ENCODE measurements around the gene DUS3L.

Gene DUS3L

GRCh38 chr19:5822181-5822844 is 31.4 kb upstream of the DUS3L start:
- in situ Hi-C loops (cut with MboI; ENCODE audit: low sequenced_read_pairs), result no loop called here

DNA sequence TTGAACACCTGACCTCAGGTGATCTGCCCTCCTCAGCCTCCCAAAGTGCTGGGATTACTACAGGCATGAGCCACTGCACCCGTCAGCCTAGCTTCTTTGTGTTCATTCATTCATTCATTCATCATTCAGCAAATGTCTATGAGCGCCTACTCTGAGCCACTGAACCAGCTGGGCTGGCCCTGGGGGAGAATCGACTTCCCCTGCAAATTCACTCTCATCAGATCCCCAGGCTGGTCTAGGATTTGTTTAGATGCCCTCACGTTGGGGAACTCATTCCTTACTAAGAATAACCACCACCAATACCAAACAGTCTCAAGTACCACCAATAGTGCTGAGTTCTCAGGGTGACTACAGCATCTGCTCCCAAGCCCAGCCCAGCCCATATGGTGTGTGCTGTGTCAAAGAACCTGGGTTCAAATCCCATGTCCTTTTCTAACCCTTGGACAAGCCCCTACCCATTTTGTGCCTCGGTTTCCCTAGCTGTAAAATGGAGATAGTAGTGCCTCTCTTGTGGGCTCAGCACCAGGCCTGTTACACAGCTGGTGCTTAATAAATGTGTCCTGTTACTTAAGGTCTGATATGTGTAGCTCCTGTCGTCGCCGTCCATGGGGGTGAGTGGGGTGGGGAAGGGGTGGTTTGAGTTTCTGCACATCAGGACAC is 30.7 kb upstream of the DUS3L start:
- in situ Hi-C loops (cut with MboI; ENCODE audit: low sequenced_read_pairs), result no loop called here

GRCh38 chr19:5820785-5821184 is 29.8 kb upstream of the DUS3L start:
- in situ Hi-C loops (cut with MboI; ENCODE audit: low sequenced_read_pairs), result no loop called here

GRCh38 chr19:5818594-5818993 is 27.6 kb upstream of the DUS3L start:
- in situ Hi-C loops (cut with MboI; ENCODE audit: low sequenced_read_pairs), result no loop called here

GRCh38 chr19:5817218-5817617 is 26.3 kb upstream of the DUS3L start:
- in situ Hi-C loops (cut with MboI; ENCODE audit: low sequenced_read_pairs), result no loop called here

DNA sequence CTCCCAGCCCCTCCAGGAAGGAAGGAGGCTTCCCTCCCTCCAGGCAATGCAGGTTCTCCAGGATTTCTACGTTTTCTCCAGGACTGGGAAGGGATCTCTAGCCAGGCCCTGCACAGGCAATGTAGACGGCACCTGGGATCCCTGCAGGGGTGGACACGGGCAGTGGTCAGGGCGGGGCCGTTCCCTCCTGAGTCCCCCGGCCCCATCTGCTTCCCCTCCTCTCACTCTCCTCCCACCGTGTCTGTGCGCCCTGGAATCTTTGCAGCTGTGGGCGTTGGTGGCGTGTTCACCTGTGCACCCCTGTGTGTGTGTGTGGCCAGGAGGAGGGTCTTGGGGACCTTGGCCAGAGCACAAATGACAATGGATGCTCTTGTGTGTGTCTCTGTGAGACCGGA is 23.9 kb upstream of the DUS3L start:
- in situ Hi-C loops (cut with MboI; ENCODE audit: low sequenced_read_pairs), result no loop called here

- in situ Hi-C loops (cut with MboI; ENCODE audit: low sequenced_read_pairs), result no loop called here
Measured at GRCh38 chr19:5814123-5814851, 23.3 kb upstream of the DUS3L start.

DNA sequence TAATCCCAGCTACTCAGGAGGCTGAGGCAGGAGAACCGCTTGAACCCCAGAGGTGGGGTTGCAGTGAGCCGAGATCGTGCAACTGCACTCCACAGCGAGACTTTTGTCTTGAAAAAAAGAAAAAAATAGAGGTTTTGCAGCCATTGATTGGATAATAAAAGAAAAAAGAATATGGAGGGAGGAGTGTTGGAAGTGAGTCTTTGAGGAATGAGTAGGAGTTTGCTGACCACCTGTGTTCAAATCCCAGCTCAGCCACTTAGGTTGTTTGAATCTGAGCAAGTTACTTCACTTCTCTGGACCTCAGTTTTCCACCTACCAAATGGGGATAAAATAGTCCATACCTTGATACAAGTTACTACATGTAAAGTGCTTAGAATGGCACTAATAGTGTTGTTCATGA is 20.2 kb upstream of the DUS3L start:
- in situ Hi-C loops (cut with MboI; ENCODE audit: low sequenced_read_pairs), result no loop called here

DNA sequence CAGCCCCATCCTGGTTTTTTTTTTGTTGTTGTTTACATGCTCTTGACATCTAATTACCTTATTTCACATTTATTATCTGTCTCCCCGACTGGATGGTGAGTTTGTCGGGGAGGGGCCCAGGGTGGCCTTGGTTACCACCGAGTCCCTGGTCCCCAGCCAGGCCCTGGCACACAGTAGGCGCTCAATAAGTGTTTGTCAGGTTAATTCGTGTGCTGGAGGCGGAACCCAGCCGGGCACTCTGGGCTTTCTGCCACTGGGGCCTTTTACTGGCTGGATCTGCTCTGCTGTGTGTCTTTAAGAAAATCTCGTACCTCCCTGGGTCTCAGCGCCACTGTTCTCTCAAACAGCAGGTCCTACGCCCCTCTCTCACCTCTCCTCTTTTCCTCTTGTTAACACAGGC is 18.5 kb upstream of the DUS3L start:
- in situ Hi-C loops (cut with MboI; ENCODE audit: low sequenced_read_pairs), result loop anchor here (10.0 kb wide), 1 partner anchor 215 kb away; no protein-coding TSS in a partner anchor

GRCh38 chr19:5809053-5809452 is 18.1 kb upstream of the DUS3L start:
- in situ Hi-C loops (cut with MboI; ENCODE audit: low sequenced_read_pairs), result loop anchor here (10.0 kb wide), 1 partner anchor 216 kb away; no protein-coding TSS in a partner anchor

GRCh38 chr19:5808120-5808816 is 17.3 kb upstream of the DUS3L start:
- in situ Hi-C loops (cut with MboI; ENCODE audit: low sequenced_read_pairs), result loop anchor here (10.0 kb wide), 1 partner anchor 217 kb away; no protein-coding TSS in a partner anchor

DNA sequence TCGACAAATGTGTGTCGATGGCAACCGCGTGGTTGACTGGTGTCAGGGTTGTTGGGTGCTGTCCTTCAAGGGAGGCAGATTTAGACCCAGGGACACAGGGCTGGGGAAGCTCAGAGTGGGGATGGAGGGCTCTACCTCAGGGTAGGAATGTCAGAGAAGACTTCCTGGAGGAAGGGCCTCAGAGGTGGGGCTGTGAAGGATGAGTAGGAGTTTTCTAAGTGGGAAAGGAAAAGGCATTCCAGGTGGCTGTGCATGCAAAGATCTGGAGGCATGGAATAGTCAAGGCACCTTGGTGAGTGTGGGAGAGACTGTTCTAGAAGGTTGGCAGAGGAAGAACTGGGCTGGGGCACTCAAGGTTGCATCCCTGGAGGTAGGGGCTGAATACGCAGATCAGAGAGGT is 15.9 kb upstream of the DUS3L start:
- in situ Hi-C loops (cut with MboI; ENCODE audit: low sequenced_read_pairs), result loop anchor here (10.0 kb wide), 1 partner anchor 218 kb away; no protein-coding TSS in a partner anchor

GRCh38 chr19:5806133-5806489 is 15.1 kb upstream of the DUS3L start:
- in situ Hi-C loops (cut with MboI; ENCODE audit: low sequenced_read_pairs), result loop anchor here (10.0 kb wide), 1 partner anchor 219 kb away; no protein-coding TSS in a partner anchor

DNA sequence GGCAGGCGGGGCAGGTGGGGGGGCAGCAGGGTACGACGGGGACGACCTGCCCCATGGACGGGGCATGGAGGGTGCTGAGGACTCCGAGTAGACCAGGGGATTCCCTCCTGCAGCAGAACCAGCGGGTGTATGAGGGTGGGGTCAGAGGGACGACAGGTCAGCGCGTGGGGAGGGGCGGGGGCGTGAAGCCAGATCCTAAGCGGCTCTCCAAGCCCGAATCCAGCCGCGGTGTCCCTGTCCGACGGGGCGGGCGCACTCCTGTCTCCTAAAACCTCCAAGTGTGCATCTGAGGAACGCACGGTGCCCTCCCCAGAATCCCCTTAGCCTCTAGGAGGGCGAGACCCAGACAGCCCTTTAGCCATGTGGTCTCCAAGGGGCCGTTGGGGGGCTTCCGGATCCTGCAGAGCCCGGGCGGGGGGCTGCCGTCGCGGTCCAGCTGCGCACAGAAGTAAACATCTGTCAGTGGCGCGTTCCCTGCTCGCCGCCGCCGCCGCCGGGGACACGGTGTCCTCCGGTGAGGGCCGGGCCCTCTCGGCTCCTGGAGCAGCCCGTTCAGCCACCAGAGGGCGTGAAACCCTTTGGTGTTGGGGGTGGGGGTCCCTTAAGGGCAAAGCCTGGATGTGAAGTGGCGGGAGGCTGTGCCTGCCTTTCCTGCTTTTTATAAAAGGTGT is 14.6 kb upstream of the DUS3L start:
- in situ Hi-C loops (cut with MboI; ENCODE audit: low sequenced_read_pairs), result loop anchor here (10.0 kb wide), 1 partner anchor 219 kb away; no protein-coding TSS in a partner anchor

GRCh38 chr19:5804516-5805461 is 13.8 kb upstream of the DUS3L start, which contains the start of gene NRTN:
TSS of gene NRTN (plus strand) at chr19:5805067. CDS start at chr19:5824166, 19,099 bp downstream.
- in situ Hi-C loops (cut with MboI; ENCODE audit: low sequenced_read_pairs), result loop anchor here (10.0 kb wide), 1 partner anchor 220 kb away; no protein-coding TSS in a partner anchor

DNA sequence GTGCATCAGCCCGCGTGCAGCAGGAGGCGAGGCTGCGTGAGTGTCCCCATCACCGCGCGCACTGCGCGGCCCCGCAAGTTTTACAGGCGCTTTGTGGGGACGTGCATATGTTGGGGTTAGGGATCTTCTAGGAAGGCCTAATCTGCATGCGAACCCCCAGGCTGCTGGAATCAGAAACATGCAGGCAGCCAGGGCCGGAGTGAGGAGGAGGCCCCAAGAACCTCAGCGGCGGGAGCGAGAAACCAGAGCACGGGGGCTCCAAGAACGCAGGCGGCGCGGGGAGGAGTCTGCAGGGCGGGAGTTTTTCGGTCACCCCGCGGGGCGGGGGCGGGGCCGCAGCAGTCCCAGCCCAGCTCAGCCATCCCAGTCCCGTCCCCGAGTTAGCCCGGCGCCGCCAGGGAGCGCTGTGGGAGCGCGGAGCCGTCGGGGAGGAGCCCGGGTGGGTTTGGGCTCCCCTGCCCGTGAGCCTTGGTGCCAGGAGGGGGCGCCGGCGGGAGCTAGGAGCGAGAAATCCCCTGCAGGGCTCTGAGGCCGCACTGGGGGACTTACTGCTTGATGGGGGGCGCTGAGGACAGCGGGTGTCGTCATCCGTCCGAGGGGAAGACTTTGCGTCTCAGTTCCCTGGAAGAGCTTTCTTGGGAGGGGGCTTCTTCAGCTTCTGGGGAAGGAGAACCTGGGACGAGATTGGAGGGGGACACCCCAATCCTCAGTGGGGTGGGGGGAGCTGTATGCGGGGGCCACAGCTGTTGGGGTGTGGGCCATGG is 13.0 kb upstream of the DUS3L start:
- in situ Hi-C loops (cut with MboI; ENCODE audit: low sequenced_read_pairs), result loop anchor here (10.0 kb wide), 1 partner anchor 221 kb away; no protein-coding TSS in a partner anchor

DNA sequence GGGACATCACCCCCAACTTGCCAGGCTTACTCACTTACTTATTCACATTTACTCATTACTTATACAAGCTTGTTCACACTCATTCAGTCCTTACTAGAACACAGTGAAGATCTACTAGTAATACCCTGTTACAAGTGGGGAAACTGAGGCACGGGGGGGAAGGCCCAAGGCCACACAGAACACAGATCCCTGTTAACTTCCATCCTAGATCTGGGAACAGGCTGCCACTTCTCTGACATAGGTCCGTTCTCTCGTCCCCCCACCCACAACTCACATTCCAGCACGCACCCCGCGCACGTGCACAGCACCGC is 12.4 kb upstream of the DUS3L start:
- in situ Hi-C loops (cut with MboI; ENCODE audit: low sequenced_read_pairs), result loop anchor here (10.0 kb wide), 1 partner anchor 221 kb away; no protein-coding TSS in a partner anchor

DNA sequence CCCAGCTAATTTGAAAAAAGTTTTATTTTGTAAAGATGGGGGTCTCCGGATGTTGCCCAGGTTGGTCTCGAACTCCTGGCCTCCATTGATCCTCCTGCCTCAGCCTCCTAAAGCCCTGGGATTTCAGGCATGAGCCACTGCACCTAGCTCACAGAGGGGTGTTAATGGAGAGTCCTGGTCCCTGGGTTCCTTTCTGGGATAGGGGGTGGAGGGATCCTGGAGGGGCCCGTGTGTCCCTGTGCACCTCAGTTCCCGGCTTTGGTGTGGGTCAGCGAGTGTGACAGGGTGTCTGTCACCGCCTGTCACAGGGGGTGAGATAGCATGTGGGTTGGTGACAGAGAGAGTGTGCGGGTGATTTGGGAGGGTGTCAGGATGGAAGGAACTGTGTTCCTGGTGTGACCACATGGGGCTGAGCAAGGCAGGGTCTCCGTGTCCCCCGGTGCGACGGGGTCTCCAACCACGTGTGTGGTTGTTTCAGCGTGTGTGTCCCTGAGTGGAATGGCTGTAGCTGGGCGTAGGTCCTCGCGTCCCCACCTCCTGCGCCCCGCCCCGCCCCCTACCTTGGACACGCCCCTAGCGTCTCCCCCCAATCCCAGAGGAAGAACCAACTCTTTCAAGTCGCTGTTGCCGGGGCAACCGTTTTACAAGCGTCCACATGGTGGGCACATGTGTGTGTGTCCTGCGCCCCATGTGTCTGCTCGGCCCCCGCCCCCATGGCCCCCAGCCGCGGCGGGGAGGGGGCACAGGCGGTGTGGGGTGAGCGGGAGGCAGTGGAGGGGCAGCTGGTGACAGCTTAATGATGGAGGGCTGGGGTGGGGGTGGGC is 11.0 kb upstream of the DUS3L start:
- in situ Hi-C loops (cut with MboI; ENCODE audit: low sequenced_read_pairs), result loop anchor here (10.0 kb wide), 1 partner anchor 223 kb away; no protein-coding TSS in a partner anchor

Measured in HL-60/S4 treated with retinoic acid at 250 ng/mL for 4 days and 3 days (cell line).